VCaP (cell line): ENCODE measurements around the gene COL18A1.
"Not testable (repeated sequence)": the region's sequence is repeated elsewhere in the genome, so short reads cannot be mapped to it uniquely, and the experiment has no call there.

Source experiments
- H3K27ac ChIP-seq: fragments of 450-650 bp; 2 replicates; pipeline ENCODE4 v1.5.1; 2017
- TF ChIP-seq, protein P1 (sequence below): fragments of 450-650 bp; conservative IDR thresholded peaks from 2 replicates; pipeline ENCODE4 v1.5.1; 2017; ENCODE audit warnings: mild to moderate bottlenecking, moderate library complexity

The COL18A1 gene

DNA sequence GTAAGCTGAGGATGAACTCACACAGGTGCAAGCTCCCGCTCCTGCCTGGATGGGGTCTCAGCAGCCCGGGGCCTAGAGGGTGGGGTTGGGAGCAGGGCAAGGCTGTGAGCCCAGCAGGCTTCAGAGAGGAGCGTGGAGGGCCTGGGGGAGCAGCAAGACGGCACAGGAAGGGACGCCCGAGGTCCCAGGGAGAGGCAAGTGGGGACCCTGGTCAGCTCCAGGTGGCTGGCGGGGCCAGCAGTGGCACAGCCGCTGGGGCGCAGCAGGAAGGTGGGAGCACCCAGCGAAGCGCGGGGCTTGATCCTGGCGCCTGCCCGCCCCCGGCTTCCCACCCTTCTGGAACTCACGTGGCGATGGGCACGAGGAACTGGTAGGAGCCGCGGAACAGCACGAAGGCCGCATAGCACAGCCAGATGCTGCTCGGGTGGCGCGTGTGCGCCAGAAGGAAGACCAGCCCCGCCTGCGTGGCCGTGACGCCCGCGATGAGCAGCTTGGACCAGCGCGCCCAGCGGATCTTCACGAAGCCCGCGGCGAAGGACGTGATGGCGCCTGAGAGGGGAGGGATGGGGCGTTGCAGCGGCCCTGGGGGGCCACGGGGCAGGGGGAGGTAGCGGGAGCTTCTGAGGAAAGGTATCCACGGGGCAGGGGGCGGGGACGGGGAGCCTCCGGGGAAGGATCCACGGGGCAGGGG, 125.6 kb downstream of the COL18A1 start:
- TF ChIP-seq, protein P1, sequence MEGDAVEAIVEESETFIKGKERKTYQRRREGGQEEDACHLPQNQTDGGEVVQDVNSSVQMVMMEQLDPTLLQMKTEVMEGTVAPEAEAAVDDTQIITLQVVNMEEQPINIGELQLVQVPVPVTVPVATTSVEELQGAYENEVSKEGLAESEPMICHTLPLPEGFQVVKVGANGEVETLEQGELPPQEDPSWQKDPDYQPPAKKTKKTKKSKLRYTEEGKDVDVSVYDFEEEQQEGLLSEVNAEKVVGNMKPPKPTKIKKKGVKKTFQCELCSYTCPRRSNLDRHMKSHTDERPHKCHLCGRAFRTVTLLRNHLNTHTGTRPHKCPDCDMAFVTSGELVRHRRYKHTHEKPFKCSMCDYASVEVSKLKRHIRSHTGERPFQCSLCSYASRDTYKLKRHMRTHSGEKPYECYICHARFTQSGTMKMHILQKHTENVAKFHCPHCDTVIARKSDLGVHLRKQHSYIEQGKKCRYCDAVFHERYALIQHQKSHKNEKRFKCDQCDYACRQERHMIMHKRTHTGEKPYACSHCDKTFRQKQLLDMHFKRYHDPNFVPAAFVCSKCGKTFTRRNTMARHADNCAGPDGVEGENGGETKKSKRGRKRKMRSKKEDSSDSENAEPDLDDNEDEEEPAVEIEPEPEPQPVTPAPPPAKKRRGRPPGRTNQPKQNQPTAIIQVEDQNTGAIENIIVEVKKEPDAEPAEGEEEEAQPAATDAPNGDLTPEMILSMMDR, result no peak
- no peak overlapping the region for H3K27ac ChIP-seq

DNA sequence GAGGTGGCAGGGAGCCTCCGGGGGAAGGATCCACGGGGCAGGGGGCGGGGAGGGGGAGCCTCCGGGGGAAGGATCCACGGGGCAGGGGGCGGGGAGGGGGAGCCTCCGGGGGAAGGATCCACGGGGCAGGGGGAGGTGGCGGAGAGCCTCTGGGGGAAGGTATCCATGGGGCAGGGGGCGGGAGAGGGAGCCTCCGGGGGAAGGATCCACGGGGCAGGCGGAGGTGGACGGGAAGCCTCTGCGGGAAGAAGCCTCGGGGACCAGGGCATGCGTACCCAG, 126.1 kb downstream of the COL18A1 start:
- not testable (repeated sequence) for H3K27ac ChIP-seq

DNA sequence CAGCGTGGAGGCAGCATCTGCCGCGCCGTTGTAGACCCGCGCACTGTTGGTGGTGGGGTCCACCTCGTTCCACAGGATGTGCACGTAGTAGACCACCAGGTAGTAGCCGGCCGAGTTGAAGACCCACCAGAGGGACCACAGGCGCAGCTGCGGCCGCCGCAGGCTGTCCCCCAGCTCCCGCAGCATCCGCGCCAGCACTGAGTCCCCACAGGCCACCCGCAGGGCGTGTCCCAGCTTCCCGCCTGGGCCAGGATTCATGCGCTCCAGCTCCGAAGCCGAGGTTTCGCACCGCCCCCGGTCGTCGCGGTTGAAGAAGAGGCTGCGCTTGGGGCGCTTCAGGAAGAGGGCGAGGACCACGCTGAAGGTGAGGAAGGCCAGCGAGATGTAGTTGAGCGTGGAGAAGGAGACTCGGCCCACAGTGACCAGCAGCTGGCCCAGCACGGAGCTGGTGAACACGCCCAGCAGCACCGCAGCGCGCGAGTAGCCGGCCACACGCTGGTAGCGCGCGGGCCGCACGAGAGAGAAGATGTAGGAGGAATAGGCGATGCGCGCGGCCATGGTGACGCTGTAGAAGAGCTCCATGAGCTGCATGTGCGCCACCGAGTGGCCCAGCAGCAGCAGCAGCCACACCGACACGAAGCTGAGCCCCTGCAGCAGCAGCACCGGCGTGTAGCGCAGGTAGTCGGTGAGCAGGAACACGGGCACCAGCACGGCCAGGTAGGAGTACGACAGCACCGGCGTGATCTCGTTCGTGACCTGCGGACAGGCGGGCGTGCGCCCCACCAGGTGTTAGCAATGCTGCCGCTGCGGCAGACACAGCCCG, 126.6 kb downstream of the COL18A1 start:
- no peak overlapping the region for H3K27ac ChIP-seq
- TF ChIP-seq, protein P1, result no peak

DNA sequence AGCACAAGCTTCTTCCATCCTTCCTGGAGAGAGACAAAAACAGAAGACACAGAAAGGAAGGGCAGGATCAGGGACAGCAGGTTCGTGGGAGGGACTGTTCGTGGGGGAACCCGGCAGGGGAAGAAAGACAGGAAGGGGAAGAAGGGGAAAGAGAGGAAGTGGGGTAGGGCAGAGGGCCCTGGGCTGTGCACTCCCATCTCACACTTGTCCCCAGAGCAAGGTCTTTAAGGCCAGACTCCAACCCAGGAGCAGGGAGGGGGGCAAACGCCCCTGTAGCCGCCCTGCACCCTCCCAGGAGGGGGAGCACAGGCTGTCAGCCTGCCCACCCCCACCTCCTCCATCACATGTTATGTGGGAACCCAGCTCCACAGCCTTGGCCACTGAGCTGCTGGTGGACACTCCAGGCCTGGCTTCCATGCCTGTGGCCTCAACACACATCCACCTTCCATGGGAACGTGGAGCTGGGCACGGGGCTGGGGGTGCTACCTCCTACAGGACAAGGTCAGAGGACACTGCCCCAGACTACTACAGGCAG, 127.9 kb downstream of the COL18A1 start:
- H3K27ac ChIP-seq, result peak overlapping the region; percentile 21
- TF ChIP-seq, protein P1, result no peak

DNA sequence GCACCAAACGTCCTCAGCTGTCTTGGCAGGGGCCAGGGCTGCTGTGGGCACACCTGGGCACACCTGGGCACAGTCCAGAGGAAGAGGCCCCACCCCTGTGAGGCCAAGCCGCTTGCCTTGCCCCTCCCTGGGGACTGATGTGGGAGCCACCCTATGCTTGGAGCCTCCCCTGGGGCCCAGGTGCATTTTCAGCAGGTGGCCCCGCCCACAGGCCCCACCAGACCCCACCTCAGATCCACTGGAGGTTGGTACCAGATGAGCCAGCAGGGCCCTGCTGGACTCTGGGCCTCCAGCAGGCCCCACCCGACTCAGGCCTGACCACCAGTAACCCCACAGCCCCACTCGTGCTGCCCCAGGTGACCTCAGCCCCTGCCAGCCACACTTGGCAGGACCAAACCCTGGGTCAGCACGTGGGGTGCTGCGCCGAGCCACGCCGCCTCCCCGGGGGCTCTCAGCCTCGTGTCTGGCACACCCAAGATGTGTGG, 128.4 kb downstream of the COL18A1 start:
- TF ChIP-seq, protein P1, result no peak
- H3K27ac ChIP-seq, result peak overlapping the region; percentile 21

DNA sequence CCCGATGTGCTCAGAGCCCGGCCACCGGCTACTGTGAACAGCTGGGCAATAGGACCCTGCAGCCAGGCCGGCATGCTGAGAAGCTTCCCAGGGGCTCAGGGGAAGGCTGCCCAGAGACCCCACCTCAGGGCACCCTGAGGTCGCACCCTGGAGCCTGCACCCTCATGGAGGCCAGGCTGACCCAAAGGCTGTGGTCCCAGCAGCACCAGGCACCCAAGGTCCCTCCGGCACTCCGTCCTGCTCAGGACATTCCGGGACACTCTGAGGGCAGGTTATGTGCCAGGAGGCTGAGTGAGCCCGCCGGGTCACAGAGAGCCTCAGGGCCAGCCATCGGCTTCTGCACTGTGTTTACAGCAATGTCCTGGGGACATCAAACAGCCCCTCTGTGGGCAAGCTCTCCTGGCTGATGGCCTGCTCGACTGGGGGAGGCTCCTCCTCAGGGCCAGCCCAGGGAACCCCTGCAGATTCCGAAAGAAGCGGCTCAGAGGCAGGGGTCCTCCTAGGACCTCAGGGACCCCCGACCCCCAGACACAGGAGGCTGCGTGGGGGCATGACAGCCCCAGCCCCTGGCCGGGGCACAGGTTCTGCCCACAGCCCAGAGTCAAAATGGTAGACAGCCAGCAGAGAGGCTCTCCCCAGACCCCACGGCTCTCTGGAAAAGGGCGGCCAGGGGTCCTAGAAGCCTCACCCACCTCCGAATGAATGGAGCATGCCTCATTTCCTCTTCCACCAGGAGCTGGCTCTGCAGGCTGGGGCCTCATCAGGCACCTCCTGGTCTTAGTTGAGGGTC, 129.1 kb downstream of the COL18A1 start:
- peak overlapping the region; percentile 21; the same call in 1 of the 2 replicates for H3K27ac ChIP-seq

DNA sequence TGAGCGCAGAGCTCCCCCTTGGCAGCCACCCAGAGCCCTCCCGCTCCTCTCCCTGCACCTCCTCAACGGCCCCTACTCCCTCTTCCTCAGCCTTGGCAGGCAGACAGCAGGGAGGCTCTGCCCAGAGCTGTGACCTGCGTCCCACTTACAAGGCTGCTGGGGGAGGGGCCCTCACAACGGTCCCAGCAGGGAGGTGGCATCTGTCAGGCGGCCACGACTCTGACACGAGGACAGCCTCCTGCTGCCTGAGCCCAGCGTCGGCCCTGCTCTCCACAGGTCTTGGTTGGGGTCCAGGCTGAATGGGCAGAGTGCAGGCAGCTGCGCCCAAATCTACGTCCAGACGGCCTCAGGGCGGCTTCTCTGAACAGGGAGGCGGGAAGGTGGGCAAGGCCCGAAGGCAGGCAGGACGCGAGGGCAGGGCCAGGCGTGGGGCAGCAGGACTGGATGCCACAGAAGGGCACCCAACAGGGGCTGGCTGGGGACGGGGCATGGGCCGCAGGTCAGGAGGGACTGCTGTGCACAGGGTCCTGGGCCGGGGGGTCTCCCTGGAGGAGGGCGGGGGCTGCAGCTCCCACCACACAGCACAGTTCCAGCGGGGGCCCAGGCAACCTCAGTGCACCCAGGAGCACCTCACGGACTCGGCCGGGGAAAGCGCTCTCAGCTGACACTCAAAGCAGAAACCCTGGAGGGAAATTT, 129.8 kb downstream of the COL18A1 start:
- peak overlapping the region; percentile 21; the same call in 1 of the 2 replicates for H3K27ac ChIP-seq
- TF ChIP-seq, protein P1, result no peak

More for the DNA sequence above, 129.1 kb downstream of the COL18A1 start:
- TF ChIP-seq, protein P1, result no peak
